GM19438 (cell line): ENCODE results near the gene LCA5L.

Experiments used
- ATAC-seq: cut with Tn5 transposase; IDR thresholded peaks from one replicate; pipeline ENCODE4 v1.9.1; 2021; ENCODE audit warnings: low read depth; ENCODE audit not compliant: unreplicated experiment

Gene LCA5L

DNA sequence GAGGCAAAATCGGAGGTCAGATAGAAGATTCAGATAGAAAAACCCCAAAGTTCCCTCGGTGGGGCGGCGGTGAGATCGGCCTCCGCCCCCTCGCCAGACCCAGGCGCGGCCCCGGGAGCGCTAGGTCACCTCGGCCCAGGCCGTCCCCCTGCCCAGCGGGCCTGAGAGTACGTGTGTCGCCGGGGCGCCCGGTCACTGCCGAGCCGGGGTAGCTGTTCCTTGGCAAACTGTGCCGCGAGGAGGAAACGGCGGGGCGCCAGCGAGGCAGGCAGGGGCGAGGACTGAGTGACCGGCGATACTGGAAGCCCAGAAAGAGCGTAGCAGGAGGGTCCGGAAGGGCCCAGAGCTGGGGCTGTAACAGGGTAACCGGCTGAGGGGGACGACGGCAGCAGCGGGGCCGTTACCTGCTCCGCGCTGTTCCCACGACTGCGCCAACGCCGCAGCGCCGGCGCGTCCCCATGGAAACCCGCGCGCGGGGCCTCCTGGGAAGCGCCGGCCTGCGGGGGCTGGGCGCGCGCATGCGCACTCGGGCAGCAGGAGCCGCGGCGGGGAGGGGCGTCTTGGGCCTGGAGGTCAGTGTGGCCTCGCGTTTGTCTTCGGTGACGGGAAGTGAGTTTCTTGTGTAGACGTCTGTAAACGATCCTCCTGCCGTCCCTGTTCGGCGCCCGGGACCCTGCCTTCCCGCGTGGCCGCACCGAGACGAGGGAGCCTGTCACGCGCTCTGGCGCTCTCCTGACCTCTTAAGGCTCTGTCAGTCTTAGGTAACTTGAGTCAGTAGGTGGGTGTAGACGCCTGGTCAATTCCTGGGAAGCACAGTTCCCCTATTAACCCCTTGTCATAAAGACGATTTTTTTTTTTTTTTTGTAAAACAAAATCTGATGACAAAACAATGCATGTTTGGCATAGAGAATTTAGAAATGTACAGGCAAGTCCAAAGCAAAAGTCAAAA, at the start of gene LCA5L:
Gene LCA5L (minus strand): TSS at position 458 of the 949 bp plus-strand sequence. CDS start 17,285 bp downstream, outside the sequence.
- peak; percentile 88 for ATAC-seq

GRCh38 chr21:39489380-39489924, 43.9 kb upstream of the LCA5L start:
- no peak for ATAC-seq

GRCh38 chr21:39484711-39485276, 39.2 kb upstream of the LCA5L start:
- no peak for ATAC-seq

DNA sequence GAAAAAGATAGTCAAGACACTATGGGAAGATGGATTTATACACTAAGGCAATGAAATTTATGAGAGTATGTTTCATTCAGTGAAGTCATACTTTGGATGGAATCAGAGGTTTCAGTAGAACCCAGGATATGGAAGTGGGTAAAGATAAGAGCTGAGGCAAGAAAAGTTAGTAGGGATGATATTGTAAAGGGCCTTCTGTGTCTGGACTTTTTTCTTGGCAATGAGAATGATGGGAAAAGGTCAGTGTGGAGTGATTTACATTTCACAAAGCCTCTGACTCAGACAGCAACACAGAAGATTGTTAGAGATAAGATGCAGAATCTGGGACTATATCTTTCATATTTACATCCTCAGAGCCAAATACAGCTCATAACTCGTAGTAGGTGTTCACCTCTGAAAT, 38.3 kb upstream of the LCA5L start:
- ATAC-seq, result no peak

GRCh38 chr21:39481886-39482285, 36.3 kb upstream of the LCA5L start:
- ATAC-seq, result no peak

DNA sequence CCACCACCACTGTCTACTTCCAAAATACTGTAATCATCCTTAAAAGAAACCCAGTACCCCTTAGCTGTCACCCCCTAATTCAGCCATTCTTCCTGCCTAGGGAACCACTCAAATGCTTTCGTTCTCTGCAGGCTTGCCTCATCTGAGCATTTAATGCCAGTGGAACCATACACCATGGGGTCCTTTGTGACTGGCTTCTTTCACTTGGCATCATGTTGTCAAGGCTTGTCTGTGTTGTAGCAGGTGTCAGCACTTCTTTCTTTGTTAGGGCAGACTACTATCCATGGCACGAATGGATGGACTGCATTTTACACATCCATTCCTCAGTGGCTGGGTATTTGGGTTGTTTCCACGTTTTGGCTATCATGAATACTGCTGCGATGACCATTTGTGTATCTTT, 34.7 kb upstream of the LCA5L start:
- no peak for ATAC-seq

DNA sequence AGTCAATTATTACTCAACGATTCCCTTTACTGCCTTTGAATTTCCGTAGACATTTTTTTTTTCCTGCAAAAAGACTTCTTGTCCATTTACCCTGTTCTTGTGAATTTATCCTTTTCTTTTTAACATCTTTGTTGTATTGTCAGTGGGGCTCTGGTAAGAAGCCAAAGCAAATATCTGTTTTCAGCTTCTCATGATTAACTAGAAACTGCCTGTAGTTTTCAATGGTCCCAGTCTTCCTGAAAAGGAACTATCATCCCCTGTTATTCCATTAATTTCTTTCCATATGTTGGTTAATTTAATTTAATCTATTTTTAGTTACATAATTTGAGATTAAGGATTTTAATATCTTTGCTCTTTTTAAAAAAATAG, 34.2 kb upstream of the LCA5L start:
- ATAC-seq, result no peak

GRCh38 chr21:39479164-39479813, 33.7 kb upstream of the LCA5L start:
- ATAC-seq, result no peak

DNA sequence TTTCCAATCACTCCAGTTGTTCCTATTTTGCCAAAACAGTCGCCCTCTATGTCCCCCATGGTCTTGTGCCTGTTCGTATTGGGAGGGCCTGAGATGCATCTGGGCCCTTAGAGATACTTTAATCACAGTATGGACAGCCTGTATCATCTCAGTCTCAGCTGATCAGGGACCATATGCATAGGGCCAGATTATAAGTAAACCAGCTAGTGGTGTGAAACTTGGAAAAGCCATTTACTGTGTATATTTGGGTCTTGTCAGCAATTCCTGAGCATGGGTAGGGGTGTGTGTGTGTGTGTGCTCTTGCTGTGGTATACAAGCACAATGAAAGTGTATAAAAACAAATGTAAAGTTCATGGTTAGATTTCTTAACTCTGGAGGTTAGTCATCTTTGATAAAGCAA, 29.0 kb upstream of the LCA5L start:
- ATAC-seq, result no peak

- ATAC-seq, result no peak
Observed at GRCh38 chr21:39472786-39473185, 27.2 kb upstream of the LCA5L start.

- ATAC-seq, result no peak
Observed at GRCh38 chr21:39471598-39471997, 26.0 kb upstream of the LCA5L start.

GRCh38 chr21:39468559-39468958, 23.0 kb upstream of the LCA5L start:
- ATAC-seq, result no peak

- no peak for ATAC-seq
Observed at GRCh38 chr21:39467746-39468145, 22.2 kb upstream of the LCA5L start.

DNA sequence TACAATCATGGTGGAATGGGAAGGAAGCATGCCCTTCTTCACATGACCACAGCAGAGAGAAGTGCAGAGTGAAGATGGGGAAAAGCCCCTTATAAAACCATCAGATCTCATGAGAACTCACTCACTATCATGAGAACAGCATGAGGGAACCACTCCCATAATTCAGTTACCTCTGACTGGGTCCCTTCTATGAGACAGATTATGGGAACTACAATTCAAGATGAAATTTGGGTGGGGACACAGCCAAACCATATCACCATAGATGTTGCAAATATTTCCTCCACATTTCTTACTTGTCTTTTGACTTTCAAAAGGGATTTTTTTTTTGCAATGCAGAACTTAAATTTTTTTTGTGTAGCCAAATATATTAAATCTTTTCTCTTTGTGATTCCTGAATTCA, 21.0 kb upstream of the LCA5L start:
- no peak for ATAC-seq

- ATAC-seq, result no peak
Observed at GRCh38 chr21:39463308-39463707, 17.7 kb upstream of the LCA5L start.

- no peak for ATAC-seq
Observed at GRCh38 chr21:39461419-39461818, 15.8 kb upstream of the LCA5L start.

- ATAC-seq, result no peak
Observed at GRCh38 chr21:39456665-39457064, 11.1 kb upstream of the LCA5L start.

GRCh38 chr21:39454949-39455668, 9.5 kb upstream of the LCA5L start:
- ATAC-seq, result no peak

- ATAC-seq, result no peak
Observed at GRCh38 chr21:39453571-39454179, 8.1 kb upstream of the LCA5L start.

DNA sequence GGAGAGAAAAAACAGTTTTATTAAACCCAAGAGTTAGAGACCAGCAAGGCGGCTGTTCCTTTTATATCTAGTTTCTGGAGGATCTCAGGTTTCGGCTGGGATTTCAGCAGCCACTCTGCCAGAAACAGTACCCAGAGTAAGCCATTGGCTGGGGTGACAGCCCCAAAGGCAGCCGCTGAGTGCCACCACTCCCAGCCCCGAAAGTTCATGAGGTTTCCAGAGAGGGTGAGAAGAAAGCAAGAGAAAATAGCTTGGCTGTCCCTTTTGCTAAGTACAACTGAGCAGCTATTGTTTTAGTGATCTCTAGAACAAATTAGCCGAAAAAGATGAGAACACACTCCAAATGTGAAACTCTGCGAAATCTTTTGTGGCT, 7.4 kb upstream of the LCA5L start:
- ATAC-seq, result no peak
